ENCODE data around the gene COX7A2. TPM values are rescaled to one million over a fixed set of nuclear protein-coding genes. Genes with fewer than 3 reads are reported as not detected.

COX7A2 gene
- total RNA-seq, 1 experiment from 2014 or later = 516 TPM

DNA sequence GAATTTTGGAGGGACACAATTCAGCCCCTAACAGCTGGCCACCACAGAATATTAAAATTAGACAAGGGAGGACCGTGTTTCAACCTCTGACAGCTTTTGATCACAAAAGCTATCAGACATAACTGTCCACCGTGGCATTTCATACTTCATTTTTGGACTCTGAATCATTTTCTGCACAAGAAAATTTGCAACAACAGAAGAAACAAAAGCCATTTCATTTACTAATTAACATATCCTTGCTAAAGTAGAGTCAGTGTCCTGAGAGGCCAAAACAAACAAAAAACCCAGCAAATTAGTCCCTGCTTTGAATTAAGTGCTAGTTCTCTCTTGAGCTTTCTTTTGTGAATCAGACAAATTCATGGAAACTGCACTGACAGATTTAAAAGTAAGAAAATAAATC is 20.2 kb downstream of the COX7A2 start:
- Histone ChIP-seq H3K4me1 (ENCODE audit: insufficient read depth, low read length) (no peaks in the 10 kb centered on the region; the same call in 1 of the 2 replicates), H3K9ac (ENCODE audit: extremely low read depth, insufficient read length, low read length) (no peak overlapping the region), H3K56ac (ENCODE audit: insufficient read length, low read depth, low read length) (no peak overlapping the region), H4K8ac (replicated peaks; ENCODE audit: insufficient read length, low read depth, low read length) (no peak overlapping the region), H3K79me1 (ENCODE audit: insufficient read depth, low read depth, low read length, poor library complexity, severe bottlenecking) (no peaks in the 10 kb centered on the region), H3K18ac (ENCODE audit: insufficient read length, low read depth, low read length) (no peak overlapping the region), H4K20me1 (ENCODE audit: control insufficient read depth, insufficient read depth, insufficient read length) (no peaks in the 10 kb centered on the region), H4K5ac (ENCODE audit: insufficient read length, low read depth, low read length) (no peak overlapping the region), H3K23me2 (ENCODE audit: insufficient read length, low read depth, low read length, poor library complexity, severe bottlenecking) (no peaks in the 10 kb centered on the region), H3K23ac (ENCODE audit: insufficient read length, low read depth, low read length) (no peak overlapping the region), H4K91ac (ENCODE audit: insufficient read length, low read depth, low read length) (no peak overlapping the region), H3K27ac (ENCODE audit: insufficient read length, low read depth, low read length) (no peak overlapping the region), H3K9me3 (ENCODE audit: control insufficient read depth, low read depth, low read length) (no peaks in the 10 kb centered on the region), H3K27me3 (ENCODE audit: insufficient read depth, low read length) (no peaks in the 10 kb centered on the region), H2BK12ac (ENCODE audit: insufficient read length, low read depth, low read length) (no peak overlapping the region), H3K79me2 (ENCODE audit: insufficient read depth, low read length) (no peaks in the 10 kb centered on the region), H3K14ac (ENCODE audit: insufficient read depth, low read length) (no peak overlapping the region), H2BK15ac (ENCODE audit: low read depth, low read length) (no peak overlapping the region), H2BK20ac (ENCODE audit: low read depth, low read length, poor library complexity, severe bottlenecking) (no peak overlapping the region), H3K4me2 (ENCODE audit: insufficient read depth, insufficient read length, low read length) (no peak overlapping the region), H3T11ph (ENCODE audit: low read length) (no peak overlapping the region), H2AFZ (ENCODE audit: low read length) (no peak overlapping the region), H3K4ac (ENCODE audit: low read depth, low read length) (no peak overlapping the region), H2BK5ac (ENCODE audit: insufficient read length, low read length) (no peak overlapping the region), H2BK120ac (ENCODE audit: low read depth, low read length, poor library complexity, severe bottlenecking) (no peak overlapping the region), H2AK5ac (ENCODE audit: insufficient read length, low read length) (no peak overlapping the region)
- no peak for DNase-seq
- Mint-ChIP-seq H3K27ac (no peak overlapping the region), H3K4me3 (no peak overlapping the region), H3K9me3 (no peaks in the 10 kb centered on the region), H3K36me3 (ENCODE audit: insufficient read depth in 1 of 3, low read depth in 3 of 3) (no peaks in the 10 kb centered on the region), H3K4me1 (peaks cover 17% of the 10 kb centered on the region in 2 experiments), H3K27me3 (ENCODE audit: low read depth) (no peaks in the 10 kb centered on the region)
- WGBS (ENCODE audit: extremely low coverage, insufficient read length, low lambda C conversion rate) = no CpG with 5 or more reads among the region's 2 CpGs
- TF ChIP-seq, protein P1, sequence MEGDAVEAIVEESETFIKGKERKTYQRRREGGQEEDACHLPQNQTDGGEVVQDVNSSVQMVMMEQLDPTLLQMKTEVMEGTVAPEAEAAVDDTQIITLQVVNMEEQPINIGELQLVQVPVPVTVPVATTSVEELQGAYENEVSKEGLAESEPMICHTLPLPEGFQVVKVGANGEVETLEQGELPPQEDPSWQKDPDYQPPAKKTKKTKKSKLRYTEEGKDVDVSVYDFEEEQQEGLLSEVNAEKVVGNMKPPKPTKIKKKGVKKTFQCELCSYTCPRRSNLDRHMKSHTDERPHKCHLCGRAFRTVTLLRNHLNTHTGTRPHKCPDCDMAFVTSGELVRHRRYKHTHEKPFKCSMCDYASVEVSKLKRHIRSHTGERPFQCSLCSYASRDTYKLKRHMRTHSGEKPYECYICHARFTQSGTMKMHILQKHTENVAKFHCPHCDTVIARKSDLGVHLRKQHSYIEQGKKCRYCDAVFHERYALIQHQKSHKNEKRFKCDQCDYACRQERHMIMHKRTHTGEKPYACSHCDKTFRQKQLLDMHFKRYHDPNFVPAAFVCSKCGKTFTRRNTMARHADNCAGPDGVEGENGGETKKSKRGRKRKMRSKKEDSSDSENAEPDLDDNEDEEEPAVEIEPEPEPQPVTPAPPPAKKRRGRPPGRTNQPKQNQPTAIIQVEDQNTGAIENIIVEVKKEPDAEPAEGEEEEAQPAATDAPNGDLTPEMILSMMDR (conservative IDR thresholded peaks at IDR 0.05) = no peak
